ENCODE data around the gene OR5C1. TPM values are rescaled to one million over a fixed set of nuclear protein-coding genes. Genes with fewer than 3 reads are reported as not detected.

Gene OR5C1
- total RNA-seq, 1 experiment from 2014 or later = not detected

GRCh38 chr9:122821278-122821943 lies 32.7 kb downstream of the OR5C1 start:
- Mint-ChIP-seq H3K4me3 (no peak overlapping the region), H3K36me3 (ENCODE audit: insufficient read depth in 1 of 3, low read depth in 3 of 3) (peaks cover 25 to 63% (median 51%) of the 10 kb centered on the region in 3 experiments; a peak in 6 of 7 replicates), H3K27me3 (ENCODE audit: low read depth) (no peaks in the 10 kb centered on the region), H3K4me1 (peaks cover 0 to 2% of the 10 kb centered on the region in 2 experiments; a peak in 2 of 4 replicates), H3K27ac (no peak overlapping the region), H3K9me3 (no peaks in the 10 kb centered on the region)
- Histone ChIP-seq H3K14ac (ENCODE audit: insufficient read depth, low read length) (no peak overlapping the region), H3K18ac (ENCODE audit: insufficient read length, low read depth, low read length) (no peak overlapping the region), H2BK120ac (ENCODE audit: low read depth, low read length, poor library complexity, severe bottlenecking) (no peak overlapping the region), H3K79me1 (ENCODE audit: insufficient read depth, low read depth, low read length, poor library complexity, severe bottlenecking) (peaks cover 5% of the 10 kb centered on the region), H2BK15ac (ENCODE audit: low read depth, low read length) (no peak overlapping the region), H2BK5ac (ENCODE audit: insufficient read length, low read length) (no peak overlapping the region), H3T11ph (ENCODE audit: low read length) (no peak overlapping the region), H3K9me3 (ENCODE audit: control insufficient read depth, low read depth, low read length) (no peaks in the 10 kb centered on the region), H2BK12ac (ENCODE audit: insufficient read length, low read depth, low read length) (no peak overlapping the region), H3K4me2 (ENCODE audit: insufficient read depth, insufficient read length, low read length) (no peak overlapping the region), H4K20me1 (ENCODE audit: control insufficient read depth, insufficient read depth, insufficient read length) (no peaks in the 10 kb centered on the region), H4K5ac (ENCODE audit: insufficient read length, low read depth, low read length) (no peak overlapping the region), H3K23ac (ENCODE audit: insufficient read length, low read depth, low read length) (no peak overlapping the region), H2AK5ac (ENCODE audit: insufficient read length, low read length) (no peak overlapping the region), H3K56ac (ENCODE audit: insufficient read length, low read depth, low read length) (no peak overlapping the region), H3K79me2 (ENCODE audit: insufficient read depth, low read length) (peaks cover 5% of the 10 kb centered on the region; the same call in 1 of the 2 replicates), H3K27ac (ENCODE audit: insufficient read length, low read depth, low read length) (no peak overlapping the region), H3K4ac (ENCODE audit: low read depth, low read length) (no peak overlapping the region), H4K91ac (ENCODE audit: insufficient read length, low read depth, low read length) (no peak overlapping the region), H3K4me1 (ENCODE audit: insufficient read depth, low read length) (no peaks in the 10 kb centered on the region), H2BK20ac (ENCODE audit: low read depth, low read length, poor library complexity, severe bottlenecking) (no peak overlapping the region), H3K9ac (ENCODE audit: extremely low read depth, insufficient read length, low read length) (no peak overlapping the region), H3K27me3 (ENCODE audit: insufficient read depth, low read length) (no peaks in the 10 kb centered on the region), H4K8ac (replicated peaks; ENCODE audit: insufficient read length, low read depth, low read length) (no peak overlapping the region), H2AFZ (ENCODE audit: low read length) (no peak overlapping the region), H3K23me2 (ENCODE audit: insufficient read length, low read depth, low read length, poor library complexity, severe bottlenecking) (no peaks in the 10 kb centered on the region)
- no CpG with 5 or more reads among the region's 7 CpGs for WGBS (ENCODE audit: extremely low coverage, insufficient read length, low lambda C conversion rate)
- no peak for TF ChIP-seq CTCF (conservative IDR thresholded peaks at IDR 0.05)
- no peak for DNase-seq

Measured in H9 (cell line).